HCT116 (cell line): ENCODE measurements around the gene HDAC1.

ENCODE experiments used
- TF ChIP-seq, protein P1 (sequence below): IDR thresholded peaks from 2 replicates; pipeline ENCODE4 v1.6.1; 2012; ENCODE audit warnings: low read depth
- TF ChIP-seq, protein P2 (sequence below), 3 experiments: fragments of 200-600 bp in 1 of 3; sonication (generic) in 1 of 3; IDR thresholded peaks in 2 of 3; conservative IDR thresholded peaks in 1 of 3; 2 replicates each; pipeline ENCODE4 v1.5.1; 2012 to 2017; ENCODE audit warnings: low read depth in 2 of 3, low read length in 2 of 3, antibody characterized with exemption in 1 of 3, borderline replicate concordance in 1 of 3, control low read depth in 1 of 3, mild to moderate bottlenecking in 1 of 3, mixed read lengths in 1 of 3, mixed run types in 1 of 3, moderate library complexity in 1 of 3; ENCODE audit not compliant: insufficient read depth in 1 of 3

DNA sequence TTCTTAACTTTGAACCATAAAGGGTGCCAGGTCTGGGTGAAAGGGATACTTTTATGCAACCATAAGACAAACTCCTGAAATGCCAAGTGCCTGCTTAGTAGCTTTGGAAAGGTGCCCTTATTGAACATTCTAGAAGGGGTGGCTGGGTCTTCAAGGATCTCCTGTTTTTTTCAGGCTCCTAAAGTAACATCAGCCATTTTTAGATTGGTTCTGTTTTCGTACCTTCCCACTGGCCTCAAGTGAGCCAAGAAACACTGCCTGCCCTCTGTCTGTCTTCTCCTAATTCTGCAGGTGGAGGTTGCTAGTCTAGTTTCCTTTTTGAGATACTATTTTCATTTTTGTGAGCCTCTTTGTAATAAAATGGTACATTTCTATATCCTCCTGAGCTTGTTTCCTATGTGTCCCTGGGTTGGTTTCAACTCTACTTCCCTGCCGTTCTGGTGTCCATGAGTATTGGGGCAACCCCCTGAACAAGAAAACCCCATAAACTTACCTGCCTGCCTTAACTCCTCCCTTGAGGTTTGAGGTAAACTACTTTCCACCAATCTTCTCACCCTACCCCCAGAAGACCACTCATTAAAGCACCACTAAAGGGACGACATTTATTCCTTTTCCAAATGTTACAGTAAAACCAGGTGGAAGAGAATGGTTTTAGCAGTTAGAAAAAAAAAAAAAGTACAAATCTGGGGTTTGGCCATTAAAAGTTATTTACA lies 41.5 kb downstream of the HDAC1 start:
- TF ChIP-seq, protein P1, sequence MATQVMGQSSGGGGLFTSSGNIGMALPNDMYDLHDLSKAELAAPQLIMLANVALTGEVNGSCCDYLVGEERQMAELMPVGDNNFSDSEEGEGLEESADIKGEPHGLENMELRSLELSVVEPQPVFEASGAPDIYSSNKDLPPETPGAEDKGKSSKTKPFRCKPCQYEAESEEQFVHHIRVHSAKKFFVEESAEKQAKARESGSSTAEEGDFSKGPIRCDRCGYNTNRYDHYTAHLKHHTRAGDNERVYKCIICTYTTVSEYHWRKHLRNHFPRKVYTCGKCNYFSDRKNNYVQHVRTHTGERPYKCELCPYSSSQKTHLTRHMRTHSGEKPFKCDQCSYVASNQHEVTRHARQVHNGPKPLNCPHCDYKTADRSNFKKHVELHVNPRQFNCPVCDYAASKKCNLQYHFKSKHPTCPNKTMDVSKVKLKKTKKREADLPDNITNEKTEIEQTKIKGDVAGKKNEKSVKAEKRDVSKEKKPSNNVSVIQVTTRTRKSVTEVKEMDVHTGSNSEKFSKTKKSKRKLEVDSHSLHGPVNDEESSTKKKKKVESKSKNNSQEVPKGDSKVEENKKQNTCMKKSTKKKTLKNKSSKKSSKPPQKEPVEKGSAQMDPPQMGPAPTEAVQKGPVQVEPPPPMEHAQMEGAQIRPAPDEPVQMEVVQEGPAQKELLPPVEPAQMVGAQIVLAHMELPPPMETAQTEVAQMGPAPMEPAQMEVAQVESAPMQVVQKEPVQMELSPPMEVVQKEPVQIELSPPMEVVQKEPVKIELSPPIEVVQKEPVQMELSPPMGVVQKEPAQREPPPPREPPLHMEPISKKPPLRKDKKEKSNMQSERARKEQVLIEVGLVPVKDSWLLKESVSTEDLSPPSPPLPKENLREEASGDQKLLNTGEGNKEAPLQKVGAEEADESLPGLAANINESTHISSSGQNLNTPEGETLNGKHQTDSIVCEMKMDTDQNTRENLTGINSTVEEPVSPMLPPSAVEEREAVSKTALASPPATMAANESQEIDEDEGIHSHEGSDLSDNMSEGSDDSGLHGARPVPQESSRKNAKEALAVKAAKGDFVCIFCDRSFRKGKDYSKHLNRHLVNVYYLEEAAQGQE = no peak
- TF ChIP-seq, protein P2, sequence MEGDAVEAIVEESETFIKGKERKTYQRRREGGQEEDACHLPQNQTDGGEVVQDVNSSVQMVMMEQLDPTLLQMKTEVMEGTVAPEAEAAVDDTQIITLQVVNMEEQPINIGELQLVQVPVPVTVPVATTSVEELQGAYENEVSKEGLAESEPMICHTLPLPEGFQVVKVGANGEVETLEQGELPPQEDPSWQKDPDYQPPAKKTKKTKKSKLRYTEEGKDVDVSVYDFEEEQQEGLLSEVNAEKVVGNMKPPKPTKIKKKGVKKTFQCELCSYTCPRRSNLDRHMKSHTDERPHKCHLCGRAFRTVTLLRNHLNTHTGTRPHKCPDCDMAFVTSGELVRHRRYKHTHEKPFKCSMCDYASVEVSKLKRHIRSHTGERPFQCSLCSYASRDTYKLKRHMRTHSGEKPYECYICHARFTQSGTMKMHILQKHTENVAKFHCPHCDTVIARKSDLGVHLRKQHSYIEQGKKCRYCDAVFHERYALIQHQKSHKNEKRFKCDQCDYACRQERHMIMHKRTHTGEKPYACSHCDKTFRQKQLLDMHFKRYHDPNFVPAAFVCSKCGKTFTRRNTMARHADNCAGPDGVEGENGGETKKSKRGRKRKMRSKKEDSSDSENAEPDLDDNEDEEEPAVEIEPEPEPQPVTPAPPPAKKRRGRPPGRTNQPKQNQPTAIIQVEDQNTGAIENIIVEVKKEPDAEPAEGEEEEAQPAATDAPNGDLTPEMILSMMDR (IDR thresholded peaks at IDR 0.05 in 2 of 3, conservative IDR thresholded peaks at IDR 0.05 in 1 of 3; ENCODE audit: borderline replicate concordance in 1 of 3, insufficient read depth in 1 of 3, low read depth in 2 of 3, low read length in 2 of 3) = no peak
